DLD1 (cell line): ENCODE data around the gene NME2.

Source experiments
- in situ Hi-C: cut with HindIII; loops from 2 replicates; pipeline ENCODE4 v1.10.0; 2017; ENCODE audit warnings: low sequenced_read_pairs

NME2 gene

GRCh38 chr17:51197754-51198153, 31.5 kb downstream of the NME2 start:
- in situ Hi-C loops: loop anchor here (25.0 kb wide), 1 partner anchor 210 kb away; no protein-coding TSS in a partner anchor

GRCh38 chr17:51200295-51200694, 34.1 kb downstream of the NME2 start:
- in situ Hi-C loops: no loop called here

GRCh38 chr17:51200846-51201245, 34.6 kb downstream of the NME2 start:
- in situ Hi-C loops: no loop called here

- in situ Hi-C loops: no loop called here
These were observed 37.6 kb downstream of the NME2 start for GRCh38 chr17:51203838-51204237.

GRCh38 chr17:51214920-51215319, 48.7 kb downstream of the NME2 start:
- in situ Hi-C loops: no loop called here

GRCh38 chr17:51217946-51218345, 51.7 kb downstream of the NME2 start:
- in situ Hi-C loops: no loop called here

GRCh38 chr17:51221322-51221721, 55.1 kb downstream of the NME2 start:
- in situ Hi-C loops: no loop called here
